Muscle of back (tissue), 10 donors: ENCODE measurements around the gene RPS21. TPM values are rescaled to one million over a fixed set of nuclear protein-coding genes. Genes with fewer than 3 reads are reported as not detected.

Source experiments
- polyA plus RNA-seq, 10 donors: library from polyadenylated mRNA; unstranded; fragments of 120-200 nt; gene quantifications; one replicate each; pipeline ENCODE4 v1.2.1, GENCODE V29; 2013; ENCODE audit not compliant: insufficient read length in 10 of 10

The RPS21 gene
- polyA plus RNA-seq, 10 donors, result 962 to 1,509 (median 1,097) TPM

Other genes starting within 250 kb of the RPS21 start
- gene PSMA7, start 243.7 kb upstream of the RPS21 start, polyA plus RNA-seq, result 100 to 1,000 TPM; 141 to 179 (median 146) TPM
- gene SS18L1, start 243.3 kb upstream of the RPS21 start, polyA plus RNA-seq, result 10 to 100 TPM; 10.4 to 20.4 (median 15.2) TPM
- gene MTG2, start 204.1 kb upstream of the RPS21 start, polyA plus RNA-seq, result 10 to 100 TPM; 18.3 to 28.3 (median 24.7) TPM
- gene HRH3, start 166.8 kb upstream of the RPS21 start, polyA plus RNA-seq, result 1 to 10 TPM in 3 of 10 donors, under 1 TPM in 6, not detected in 1; 0.32 to 2.2 (median 0.91) TPM
- 10 to 100 TPM; 23.0 to 35.6 (median 27.3) TPM for gene OSBPL2, start 148.6 kb upstream of the RPS21 start, polyA plus RNA-seq
- 10 to 100 TPM; 42.4 to 60.8 (median 50.8) TPM for gene ADRM1, start 84.1 kb upstream of the RPS21 start, polyA plus RNA-seq
- 10 to 100 TPM; 38.4 to 86.0 (median 57.8) TPM for gene LAMA5, start 19.8 kb upstream of the RPS21 start, polyA plus RNA-seq
- 1 to 10 TPM; 4.0 to 8.0 (median 5.2) TPM for gene CABLES2, start 20.2 kb downstream of the RPS21 start, polyA plus RNA-seq
- gene RBBP8NL, start 40.4 kb downstream of the RPS21 start, polyA plus RNA-seq, result under 1 TPM in 2 of 10 donors, not detected in 8; 0.53 to 0.71 TPM
- gene GATA5, start 88.9 kb downstream of the RPS21 start, polyA plus RNA-seq, result under 1 TPM in 3 of 10 donors, not detected in 7; 0.04 to 0.14 (median 0.05) TPM